ENCODE measurements around the gene OSBPL7. TPM values are rescaled to one million over a fixed set of nuclear protein-coding genes. Genes with fewer than 3 reads are reported as not detected.

The OSBPL7 gene
- total RNA-seq, 1 donor from 2014 or later, result 30.0 TPM

DNA sequence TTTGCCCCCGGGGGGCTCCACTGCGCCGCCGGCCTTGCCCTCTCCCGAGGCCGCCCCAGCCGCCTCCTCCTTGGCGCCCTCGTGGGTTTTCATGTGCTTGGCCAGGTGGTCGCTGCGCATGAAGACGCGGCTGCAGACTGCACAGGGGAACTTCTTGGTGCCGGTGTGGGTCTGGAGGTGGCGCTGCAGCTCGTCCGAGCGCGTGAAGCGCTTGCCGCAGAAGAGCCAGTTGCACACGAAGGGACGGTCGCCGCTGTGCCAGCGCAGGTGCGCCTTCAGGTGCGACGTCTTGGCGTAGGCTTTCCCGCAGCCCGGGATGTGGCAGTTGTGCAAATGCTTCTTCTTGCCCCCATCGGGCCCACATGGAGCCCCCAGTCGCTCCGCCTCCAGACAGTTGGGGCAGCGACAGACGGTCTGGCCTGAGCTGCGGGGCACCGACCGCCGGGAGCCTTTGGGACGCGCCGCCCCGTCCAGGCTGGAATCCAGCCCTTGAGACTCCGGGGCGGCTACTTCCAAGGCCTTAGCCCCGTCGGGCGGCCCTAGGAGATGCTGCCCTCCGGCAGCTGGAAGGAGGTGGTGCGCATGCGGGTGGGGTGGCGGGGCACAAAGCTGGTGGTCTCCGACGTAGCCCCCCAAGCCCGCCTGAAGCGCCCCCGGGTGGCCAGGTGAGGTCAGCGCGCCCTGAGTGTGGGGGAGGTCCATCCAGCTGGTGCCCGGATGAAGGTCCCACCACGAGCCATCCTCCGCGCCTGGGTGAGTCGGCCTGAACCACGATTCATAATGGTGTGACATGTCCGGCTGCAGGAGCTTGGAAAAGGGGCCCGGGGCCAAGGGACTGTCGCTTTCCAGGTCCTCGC lies 26.0 kb upstream of the OSBPL7 start:
- Mint-ChIP-seq H3K36me3 (ENCODE audit: unreplicated experiment) (no peaks in the 10 kb centered on the region), H3K27ac (ENCODE audit: unreplicated experiment) (no peak overlapping the region), H3K9me3 (ENCODE audit: unreplicated experiment) (no peaks in the 10 kb centered on the region), H3K4me1 (ENCODE audit: low read depth, unreplicated experiment) (peaks cover 15% of the 10 kb centered on the region), H3K4me3 (ENCODE audit: unreplicated experiment) (no peak overlapping the region), H3K27me3 (ENCODE audit: unreplicated experiment) (peaks cover 17% of the 10 kb centered on the region)
- peak; percentile 55 for DNase-seq
- peak; percentile 45 for TF ChIP-seq CTCF (IDR thresholded peaks at IDR 0.05; ENCODE audit: partially characterized antibody, unreplicated experiment)

DNA sequence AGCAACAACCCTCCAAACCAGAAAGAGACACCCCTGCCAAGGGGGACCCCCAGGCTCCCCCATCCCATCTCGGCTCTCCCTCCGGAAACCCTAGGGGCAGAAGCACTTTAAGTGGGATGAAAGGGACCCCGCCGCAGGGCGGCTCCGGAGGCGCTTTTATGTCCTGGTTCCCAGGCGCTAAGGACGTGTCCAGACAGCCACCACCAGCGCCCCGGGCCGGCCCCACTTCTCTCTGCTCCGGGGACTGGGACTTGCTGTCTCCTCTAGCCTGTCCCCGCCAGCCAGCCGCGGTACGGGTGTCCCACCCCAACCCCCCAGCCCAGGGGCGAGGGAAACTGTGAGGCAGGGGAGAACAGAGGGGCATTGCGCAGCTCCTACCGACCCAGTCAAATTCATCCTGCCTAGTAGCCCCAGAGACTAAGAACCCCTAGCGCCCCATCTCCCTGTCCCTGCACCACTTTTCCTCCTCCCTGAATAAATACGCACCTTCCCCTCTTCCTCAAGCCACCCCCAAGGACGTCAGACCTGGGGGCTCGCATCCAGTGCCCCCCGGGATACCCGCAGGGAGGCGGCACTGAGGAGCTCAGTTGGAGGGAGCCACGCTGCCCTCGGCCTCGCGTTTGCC lies 25.2 kb upstream of the OSBPL7 start:
- Mint-ChIP-seq H3K4me3 (ENCODE audit: unreplicated experiment) (peak overlapping the region; percentile 59), H3K4me1 (ENCODE audit: low read depth, unreplicated experiment) (peaks cover 7% of the 10 kb centered on the region), H3K36me3 (ENCODE audit: unreplicated experiment) (no peaks in the 10 kb centered on the region), H3K9me3 (ENCODE audit: unreplicated experiment) (no peaks in the 10 kb centered on the region), H3K27me3 (ENCODE audit: unreplicated experiment) (peaks cover 12% of the 10 kb centered on the region), H3K27ac (ENCODE audit: unreplicated experiment) (no peak overlapping the region)
- peak; percentile 55 for DNase-seq
- no peak for TF ChIP-seq CTCF (IDR thresholded peaks at IDR 0.05; ENCODE audit: partially characterized antibody, unreplicated experiment)

DNA sequence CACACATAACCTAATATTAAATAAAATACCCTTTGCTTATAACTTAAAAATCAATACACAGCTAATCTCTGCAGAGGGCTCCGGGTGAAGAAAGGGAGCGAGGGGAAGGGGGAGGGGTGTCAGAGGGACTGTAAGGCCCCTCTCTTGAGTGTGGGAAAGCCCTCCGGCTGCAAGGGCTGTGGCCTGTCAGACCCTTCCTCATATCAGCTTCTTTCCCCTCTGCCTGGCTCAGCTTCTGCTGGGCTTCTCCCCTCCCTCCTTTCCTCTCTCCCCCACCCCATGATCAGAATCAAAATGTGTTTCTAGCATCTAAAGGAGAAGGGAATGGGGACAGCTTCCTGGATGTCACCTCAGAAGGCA lies 24.1 kb upstream of the OSBPL7 start:
- Mint-ChIP-seq H3K4me3 (ENCODE audit: unreplicated experiment) (no peak overlapping the region), H3K36me3 (ENCODE audit: unreplicated experiment) (no peaks in the 10 kb centered on the region), H3K27ac (ENCODE audit: unreplicated experiment) (no peak overlapping the region), H3K9me3 (ENCODE audit: unreplicated experiment) (no peaks in the 10 kb centered on the region), H3K4me1 (ENCODE audit: low read depth, unreplicated experiment) (peaks cover 5% of the 10 kb centered on the region), H3K27me3 (ENCODE audit: unreplicated experiment) (peaks cover 12% of the 10 kb centered on the region)
- no peak for TF ChIP-seq CTCF (IDR thresholded peaks at IDR 0.05; ENCODE audit: partially characterized antibody, unreplicated experiment)
- no peak for DNase-seq

- Mint-ChIP-seq H3K27me3 (ENCODE audit: unreplicated experiment) (peaks cover 10% of the 10 kb centered on the region), H3K9me3 (ENCODE audit: unreplicated experiment) (no peaks in the 10 kb centered on the region), H3K36me3 (ENCODE audit: unreplicated experiment) (no peaks in the 10 kb centered on the region)
These were observed 23.5 kb upstream of the OSBPL7 start for GRCh38 chr17:47844814-47845715.

More at GRCh38 chr17:47844814-47845715, 23.5 kb upstream of the OSBPL7 start:
- TF ChIP-seq CTCF (IDR thresholded peaks at IDR 0.05; ENCODE audit: partially characterized antibody, unreplicated experiment), result peak; percentile 68
- peaks cover 7% of the 10 kb centered on the region for H3K4me1 Mint-ChIP-seq (ENCODE audit: low read depth, unreplicated experiment)
- H3K4me3 Mint-ChIP-seq (ENCODE audit: unreplicated experiment), result no peak overlapping the region
- DNase-seq, result no peak
- H3K27ac Mint-ChIP-seq (ENCODE audit: unreplicated experiment), result no peak overlapping the region
